ENCODE results near the gene PDE4D.

Gene PDE4D

GRCh38 chr5:59829386-59829785 is 64.1 kb downstream of the PDE4D start:
- DNase-seq (ENCODE audit: low read depth): peak; percentile 70
- no peak overlapping the region for H3K4me3 ChIP-seq (ENCODE audit: control insufficient read depth, low read depth, low read length)
- no peak for TF ChIP-seq CTCF (conservative IDR thresholded peaks at IDR 0.05; ENCODE audit: control insufficient read depth, insufficient read depth, low read depth, low read length)

- no peak for TF ChIP-seq CTCF (conservative IDR thresholded peaks at IDR 0.05; ENCODE audit: control insufficient read depth, insufficient read depth, low read depth, low read length)
- no peak overlapping the region for H3K4me3 ChIP-seq (ENCODE audit: control insufficient read depth, low read depth, low read length)
- DNase-seq (ENCODE audit: low read depth): no peak
Measured at GRCh38 chr5:59828623-59829022, 64.9 kb downstream of the PDE4D start.

DNA sequence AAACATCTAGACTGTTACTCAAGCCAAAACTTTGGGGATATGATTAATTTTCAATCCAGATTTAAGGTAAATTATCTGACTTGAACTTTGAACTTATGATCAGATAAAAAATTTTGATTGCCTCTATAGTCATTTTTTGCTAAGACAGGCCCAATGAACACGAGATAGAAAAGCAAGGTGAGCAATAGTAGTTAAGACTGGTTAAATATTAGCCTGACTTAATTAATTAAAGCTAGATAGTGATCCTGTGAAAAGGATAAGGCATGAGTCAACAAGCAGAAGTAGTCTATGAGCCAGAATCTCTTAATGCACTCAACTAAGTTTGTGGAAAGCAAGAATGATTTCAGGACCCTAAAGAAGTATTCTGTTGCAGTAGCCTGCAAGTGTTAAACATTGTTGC is 66.5 kb downstream of the PDE4D start:
- DNase-seq (ENCODE audit: low read depth): no peak
- H3K4me3 ChIP-seq (ENCODE audit: control insufficient read depth, low read depth, low read length): no peak overlapping the region
- no peak for TF ChIP-seq CTCF (conservative IDR thresholded peaks at IDR 0.05; ENCODE audit: control insufficient read depth, insufficient read depth, low read depth, low read length)

DNA sequence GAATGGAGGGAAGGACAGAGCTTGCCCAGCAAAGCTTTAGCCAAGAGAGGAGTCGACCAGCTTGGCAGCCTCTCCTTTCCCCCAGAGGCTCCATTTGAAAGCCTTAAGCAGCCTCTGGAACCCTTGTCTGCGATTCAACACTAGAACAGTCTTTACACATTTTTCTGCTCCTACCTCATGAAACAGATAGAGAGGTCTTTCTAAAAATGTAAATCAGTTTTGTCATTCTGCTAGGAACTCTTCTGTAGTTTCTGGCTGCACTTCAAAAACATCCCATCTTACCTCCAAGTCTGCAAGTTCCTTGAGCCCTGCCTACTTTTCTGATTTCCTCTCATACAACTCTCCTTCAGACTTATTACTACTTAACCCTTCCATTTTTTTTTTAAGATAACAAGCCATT is 70.1 kb downstream of the PDE4D start:
- no peak overlapping the region for H3K4me3 ChIP-seq (ENCODE audit: control insufficient read depth, low read depth, low read length)
- DNase-seq (ENCODE audit: low read depth): no peak
- TF ChIP-seq CTCF (conservative IDR thresholded peaks at IDR 0.05; ENCODE audit: control insufficient read depth, insufficient read depth, low read depth, low read length): no peak

DNA sequence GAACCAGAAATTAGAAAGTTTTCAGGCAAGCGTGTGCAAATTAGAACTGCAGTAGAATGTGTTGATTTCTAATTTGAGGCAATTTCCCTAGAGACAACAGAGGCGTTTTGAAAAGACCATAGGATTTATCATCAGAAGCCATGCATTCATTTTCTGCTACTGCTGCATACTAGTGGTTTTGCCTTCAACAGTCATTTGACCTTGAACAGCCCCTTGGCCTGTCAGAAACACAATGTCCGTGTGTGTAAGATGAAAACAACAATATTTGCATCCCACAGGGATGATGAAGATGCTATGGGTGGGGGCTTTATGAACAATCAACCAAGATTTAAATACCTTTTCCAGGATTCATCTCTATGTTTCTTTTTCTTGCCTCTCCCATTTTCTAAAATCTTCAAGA is 73.7 kb downstream of the PDE4D start:
- no peak overlapping the region for H3K4me3 ChIP-seq (ENCODE audit: control insufficient read depth, low read depth, low read length)
- no peak for TF ChIP-seq CTCF (conservative IDR thresholded peaks at IDR 0.05; ENCODE audit: control insufficient read depth, insufficient read depth, low read depth, low read length)
- DNase-seq (ENCODE audit: low read depth): peak; percentile 12

DNA sequence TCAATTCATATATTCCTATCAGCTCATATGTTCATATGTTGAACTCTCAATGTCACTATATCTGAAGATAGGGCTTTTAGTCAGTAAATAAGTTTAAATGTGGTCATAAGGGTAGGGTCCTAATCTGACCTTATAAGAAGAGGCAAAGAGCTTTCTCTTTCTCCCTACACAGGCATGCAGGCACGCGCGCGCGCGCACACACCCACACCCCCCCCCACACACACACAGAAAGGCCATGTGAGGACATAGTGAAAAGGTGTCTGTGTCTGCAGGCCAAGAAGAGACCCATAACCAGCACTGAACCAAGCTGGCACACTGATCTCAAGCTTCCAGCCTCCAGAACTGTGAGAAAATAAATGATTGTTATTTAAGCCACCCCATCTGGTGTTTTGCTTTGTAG is 76.0 kb downstream of the PDE4D start:
- no peak for DNase-seq (ENCODE audit: low read depth)
- TF ChIP-seq CTCF (conservative IDR thresholded peaks at IDR 0.05; ENCODE audit: control insufficient read depth, insufficient read depth, low read depth, low read length): no peak
- no peak overlapping the region for H3K4me3 ChIP-seq (ENCODE audit: control insufficient read depth, low read depth, low read length)

DNA sequence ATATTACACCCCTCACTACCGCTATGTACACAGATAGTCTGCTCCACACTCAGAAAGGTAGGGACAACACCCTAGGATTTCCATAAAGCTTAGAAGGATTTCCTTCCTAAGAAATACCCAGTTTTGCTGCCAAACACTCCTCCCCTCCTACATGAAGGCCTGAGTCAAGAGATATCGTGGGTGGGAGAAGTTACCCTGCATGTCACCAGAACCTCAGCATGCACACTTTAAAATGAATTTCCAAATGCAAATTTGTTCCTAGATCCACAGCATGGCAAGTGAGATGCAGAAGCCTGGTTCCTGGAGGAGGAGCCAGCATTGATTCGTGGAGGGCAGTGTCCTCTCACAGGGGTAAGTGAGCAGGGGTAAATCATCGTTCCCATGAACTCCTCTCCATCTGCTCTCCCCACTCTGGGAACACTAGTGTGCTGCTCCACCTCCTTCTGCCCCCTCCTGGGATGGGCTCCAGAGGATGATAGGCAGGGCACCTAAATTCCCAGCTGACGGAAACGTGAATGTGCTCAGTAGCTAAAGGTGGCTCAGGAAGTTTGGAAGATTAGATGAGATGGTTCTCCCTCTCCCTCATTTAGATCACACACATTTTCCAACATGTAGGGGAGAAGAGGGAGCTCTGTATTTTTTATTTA is 76.7 kb downstream of the PDE4D start:
- no peak overlapping the region for H3K4me3 ChIP-seq (ENCODE audit: control insufficient read depth, low read depth, low read length)
- no peak for TF ChIP-seq CTCF (conservative IDR thresholded peaks at IDR 0.05; ENCODE audit: control insufficient read depth, insufficient read depth, low read depth, low read length)
- no peak for DNase-seq (ENCODE audit: low read depth)
